Activated CD8-positive, alpha-beta T cell treated with anti-CD3 and anti-CD28 coated beads, Interleukin-2, amount 10 ng/mL, durations not matched to agents 7 days and 5 days (primary cell): ENCODE data around the gene UQCC3. TPM values are rescaled to one million over a fixed set of nuclear protein-coding genes. Genes with fewer than 3 reads are reported as not detected.

ENCODE experiments used
- ATAC-seq: fragments of 150-1000 bp; cut with Tn5 transposase; one replicate; pipeline ENCODE4 v1.10.0; 2021; ENCODE audit warnings: moderate library complexity
- CTCF ChIA-PET: fragments of 350-600 bp; sonication (Branson Sonifier 250); formaldehyde crosslinking; loops from one replicate; lab custom pipeline; 2021; ENCODE audit warnings: antibody characterized with exemption; lab: Charles Lee
- POLR2A ChIA-PET: fragments of 350-600 bp; sonication (Branson Sonifier 250); formaldehyde crosslinking; loops from one replicate; lab custom pipeline; 2021; ENCODE audit warnings: antibody characterized with exemption; lab: Charles Lee
- DNase-seq: peaks from one replicate; pipeline ENCODE4 v3.0.0-alpha.2; 2020
- H3K27ac Mint-ChIP-seq: one replicate; pipeline ENCODE4 v1.8.0; 2021; ENCODE audit warnings: mild to moderate bottlenecking, mixed read lengths
- H3K27me3 Mint-ChIP-seq: one replicate; pipeline ENCODE4 v1.8.0; 2021; ENCODE audit warnings: low read depth, mixed read lengths
- H3K36me3 Mint-ChIP-seq: one replicate; pipeline ENCODE4 v1.8.0; 2021; ENCODE audit warnings: low read depth, mixed read lengths
- H3K4me1 Mint-ChIP-seq: one replicate; pipeline ENCODE4 v1.8.0; 2021; ENCODE audit warnings: low read depth, mixed read lengths
- H3K4me3 Mint-ChIP-seq: one replicate; pipeline ENCODE4 v1.8.0; 2021; ENCODE audit warnings: mild to moderate bottlenecking, mixed read lengths
- H3K9me3 Mint-ChIP-seq: one replicate; pipeline ENCODE4 v1.8.0; 2022; ENCODE audit warnings: mixed read lengths; ENCODE audit not compliant: insufficient read depth
- total RNA-seq, 2 experiments: library from RNA; stranded (reverse); gene quantifications; one replicate each; pipeline ENCODE4 v1.2.3, GENCODE V29; 2021

UQCC3 gene, protein sequence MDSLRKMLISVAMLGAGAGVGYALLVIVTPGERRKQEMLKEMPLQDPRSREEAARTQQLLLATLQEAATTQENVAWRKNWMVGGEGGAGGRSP
- 1 to 10 TPM; 7.5 TPM for total RNA-seq

- ChIA-PET CTCF (interaction anchor here (0.9 to 3.5 kb wide), 10 partner anchors 9 to 115 kb away, joined by 3 to 13 read pairs (median 6); partner anchors contain the start of genes EML3, LRRN4CL, TAF6L and TUT1), POLR2A (interaction anchor here (0.6 to 6.0 kb wide), 34 partner anchors 9 to 214 kb away, joined by 3 to 39 read pairs (median 5); partner anchors contain the start of genes B3GAT3, BSCL2, EEF1G and EML3)
- Mint-ChIP-seq H3K36me3 (peaks cover 61% of the 10 kb centered on the region), H3K9me3 (no peaks in the 10 kb centered on the region), H3K4me1 (peaks cover 67% of the 10 kb centered on the region), H3K27me3 (no peaks in the 10 kb centered on the region), H3K4me3 (peak within 1 kb of the TSS; percentile 99), H3K27ac (peak within 1 kb of the TSS; percentile 99)
- peak; percentile 81 for DNase-seq
- ATAC-seq = peak; percentile 85
Measured at GRCh38 chr11:62671608-62672389, at the start of gene UQCC3, which contains the start of gene LBHD1. TSS of gene UQCC3 (plus strand) at chr11:62671673. CDS start at chr11:62671746, 73 bp downstream. TSS of gene LBHD1 (minus strand) at chr11:62672267. CDS start at chr11:62670031, 2,236 bp downstream.

- Mint-ChIP-seq H3K4me3 (peak overlapping the region; percentile 86), H3K9me3 (no peaks in the 10 kb centered on the region), H3K4me1 (peaks cover 29% of the 10 kb centered on the region), H3K27ac (peak overlapping the region; percentile 92), H3K36me3 (peaks cover 48% of the 10 kb centered on the region), H3K27me3 (no peaks in the 10 kb centered on the region)
- ATAC-seq (no peak), DNase-seq (no peak)
- POLR2A ChIA-PET = interaction anchor here (0.6 to 3.6 kb wide), 14 partner anchors 9 to 233 kb away, joined by 3 to 29 read pairs (median 9); partner anchors contain the start of genes C11orf98, CSKMT, EML3 and GANAB
- CTCF ChIA-PET = interaction anchor here (1.0 to 3.4 kb wide), 8 partner anchors 11 to 62 kb away, joined by 3 to 18 read pairs (median 3); partner anchors contain the start of genes C11orf98, CSKMT, EML3 and TUT1
Measured at GRCh38 chr11:62622476-62623089, 48.9 kb upstream of the UQCC3 start.

DNA sequence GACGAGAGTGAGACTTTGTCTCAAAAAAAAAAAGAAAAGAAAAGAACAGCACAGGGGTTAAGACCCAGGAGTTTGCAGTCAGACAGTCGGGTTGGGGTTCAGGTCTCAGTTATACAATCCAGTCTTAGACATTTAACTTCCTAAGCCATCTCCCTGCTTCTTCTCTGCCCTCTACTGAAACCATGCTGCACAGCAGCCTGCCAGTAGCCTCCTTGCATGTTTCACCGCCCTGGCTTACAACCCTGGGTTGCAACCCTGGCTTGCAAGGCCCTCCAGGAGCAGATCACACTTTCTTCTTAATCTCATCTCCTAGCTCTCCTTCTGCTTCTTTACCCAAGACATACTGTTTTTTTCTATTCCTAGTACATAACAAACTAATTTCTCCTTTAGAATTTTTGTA is 43.8 kb upstream of the UQCC3 start:
- Mint-ChIP-seq H3K27ac (no peak overlapping the region), H3K9me3 (no peaks in the 10 kb centered on the region), H3K4me3 (no peak overlapping the region), H3K36me3 (peaks cover 70% of the 10 kb centered on the region), H3K4me1 (peaks cover 2% of the 10 kb centered on the region), H3K27me3 (no peaks in the 10 kb centered on the region)
- ChIA-PET CTCF (interaction anchor here (1.5 to 1.8 kb wide), 3 partner anchors 16 to 67 kb away, joined by 3 to 4 read pairs (median 3); partner anchors contain the start of gene EML3), POLR2A (interaction anchor here (1.0 kb wide), 1 partner anchor 37 kb away, joined by 3 read pairs; the partner anchor contains the start of genes C11orf98 and CSKMT)
- DNase-seq = no peak
- ATAC-seq = peak; percentile 24

DNA sequence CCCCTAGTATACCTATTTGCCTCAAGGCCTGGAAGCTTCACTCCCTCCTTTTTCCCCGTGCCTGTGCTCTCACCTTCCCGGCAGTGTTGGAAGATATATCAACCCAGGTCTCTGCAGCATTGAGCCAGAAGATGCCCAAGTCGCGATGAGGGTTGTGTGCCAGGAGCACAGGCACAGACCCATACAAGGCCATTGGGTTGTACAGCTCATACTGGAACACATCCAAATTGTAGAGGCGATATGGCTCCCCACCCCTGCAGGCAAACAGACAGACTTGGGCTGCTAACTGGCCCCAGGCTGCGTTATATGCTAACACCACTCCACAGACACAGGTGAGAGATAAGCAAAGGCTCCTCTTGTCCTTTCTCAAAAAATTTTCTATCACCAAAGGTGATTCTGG is 39.0 kb upstream of the UQCC3 start:
- Mint-ChIP-seq H3K9me3 (no peaks in the 10 kb centered on the region), H3K4me1 (peaks cover 19% of the 10 kb centered on the region), H3K36me3 (peaks cover 83% of the 10 kb centered on the region), H3K27me3 (no peaks in the 10 kb centered on the region), H3K27ac (peak overlapping the region; percentile 13), H3K4me3 (no peak overlapping the region)
- no peak for DNase-seq
- no peak for ATAC-seq
- POLR2A ChIA-PET = no interaction called here
- CTCF ChIA-PET = no interaction called here

- Mint-ChIP-seq H3K27me3 (no peaks in the 10 kb centered on the region), H3K27ac (peak overlapping the region; percentile 34), H3K9me3 (no peaks in the 10 kb centered on the region), H3K4me1 (peaks cover 44% of the 10 kb centered on the region), H3K36me3 (peaks cover 52% of the 10 kb centered on the region), H3K4me3 (peak overlapping the region; percentile 45)
- ChIA-PET POLR2A (interaction anchor here (0.6 to 8.9 kb wide), 7 partner anchors 10 to 89 kb away, joined by 3 to 76 read pairs (median 4); partner anchors contain the start of genes C11orf98, CSKMT and TUT1), CTCF (interaction anchor here (0.6 to 1.2 kb wide), 4 partner anchors 9 to 188 kb away, joined by 3 to 4 read pairs (median 3); partner anchors contain the start of genes INTS5 and STX5)
- ATAC-seq = no peak
- no peak for DNase-seq
Measured at GRCh38 chr11:62644220-62644619, 27.3 kb upstream of the UQCC3 start.

DNA sequence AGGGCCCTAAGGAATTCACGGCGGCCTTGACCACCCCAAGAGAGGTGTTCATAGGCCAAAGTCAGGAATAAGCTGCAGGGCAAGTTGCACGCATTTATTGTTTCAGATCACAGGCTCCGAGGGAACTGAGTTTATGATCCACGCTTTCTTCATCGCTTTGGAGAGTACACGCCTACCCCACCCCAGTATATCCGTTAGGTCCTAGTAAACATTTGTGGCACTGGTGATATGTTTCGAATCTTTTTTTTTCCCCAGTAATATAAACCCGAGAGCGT is 25.9 kb upstream of the UQCC3 start:
- Mint-ChIP-seq H3K4me1 (peaks cover 36% of the 10 kb centered on the region), H3K36me3 (peaks cover 49% of the 10 kb centered on the region), H3K27me3 (no peaks in the 10 kb centered on the region), H3K9me3 (no peaks in the 10 kb centered on the region), H3K4me3 (peak overlapping the region; percentile 99), H3K27ac (peak overlapping the region; percentile 96)
- peak; percentile 1 for ATAC-seq
- no peak for DNase-seq
- POLR2A ChIA-PET = interaction anchor here (0.7 to 8.9 kb wide), 10 partner anchors 11 to 196 kb away, joined by 3 to 76 read pairs (median 6); partner anchors contain the start of genes B3GAT3, C11orf98, CSKMT and TMEM223
- CTCF ChIA-PET = interaction anchor here (0.7 to 1.6 kb wide), 3 partner anchors 54 to 250 kb away, joined by 3 to 10 read pairs (median 3); partner anchors contain the start of gene TUT1

- CTCF ChIA-PET = interaction anchor here (0.7 to 1.6 kb wide), 3 partner anchors 54 to 251 kb away, joined by 3 to 10 read pairs (median 3); partner anchors contain the start of gene TUT1
- Mint-ChIP-seq H3K9me3 (no peaks in the 10 kb centered on the region), H3K27me3 (no peaks in the 10 kb centered on the region), H3K4me1 (peaks cover 32% of the 10 kb centered on the region), H3K36me3 (peaks cover 46% of the 10 kb centered on the region), H3K4me3 (peak within 1 kb of the TSS; percentile 99), H3K27ac (peak within 1 kb of the TSS; percentile 96)
- POLR2A ChIA-PET = interaction anchor here (0.7 to 8.9 kb wide), 12 partner anchors 11 to 195 kb away, joined by 3 to 76 read pairs (median 5); partner anchors contain the start of genes B3GAT3, C11orf98, CSKMT and HNRNPUL2
- DNase-seq = peak; percentile 100
- ATAC-seq = peak; percentile 98
Measured at GRCh38 chr11:62645946-62646824, 25.3 kb upstream of the UQCC3 start, which contains the start of gene GANAB. TSS of gene GANAB (minus strand) at chr11:62646613. CDS start at chr11:62646599, 14 bp downstream.

- POLR2A ChIA-PET = interaction anchor here (1.0 to 8.9 kb wide), 9 partner anchors 10 to 194 kb away, joined by 3 to 76 read pairs (median 6); partner anchors contain the start of genes B3GAT3, C11orf98, CSKMT and HNRNPUL2
- Mint-ChIP-seq H3K9me3 (no peaks in the 10 kb centered on the region), H3K27me3 (no peaks in the 10 kb centered on the region), H3K4me3 (peak overlapping the region; percentile 99), H3K36me3 (peaks cover 44% of the 10 kb centered on the region), H3K4me1 (peaks cover 30% of the 10 kb centered on the region), H3K27ac (peak overlapping the region; percentile 96)
- ATAC-seq = peak; percentile 2
- CTCF ChIA-PET = interaction anchor here (1.6 kb wide), 1 partner anchor 55 kb away, joined by 10 read pairs; the partner anchor contains the start of gene TUT1
- DNase-seq = no peak
Measured at GRCh38 chr11:62646825-62647608, 24.5 kb upstream of the UQCC3 start.

DNA sequence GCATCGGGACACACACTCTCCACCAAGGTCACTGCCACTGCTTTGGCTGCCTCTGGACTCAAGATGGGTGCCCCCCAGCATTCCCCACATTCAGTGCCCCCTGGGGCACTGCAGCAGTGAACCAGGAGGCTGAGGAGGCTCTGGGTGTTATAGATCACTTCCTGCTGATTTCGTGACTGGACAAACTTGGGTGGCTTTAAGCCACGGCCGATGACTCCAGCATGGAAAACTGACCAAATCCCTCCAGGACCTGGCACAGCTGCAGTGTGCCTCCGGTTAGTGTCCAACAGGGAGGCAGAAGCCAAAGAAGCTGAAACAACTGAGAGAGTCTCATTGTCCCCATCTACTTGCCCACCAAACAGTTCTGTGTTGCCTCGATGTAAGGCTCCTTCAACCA is 23.9 kb upstream of the UQCC3 start:
- H3K36me3 Mint-ChIP-seq = peaks cover 46% of the 10 kb centered on the region
- no peak for ATAC-seq
- H3K4me1 Mint-ChIP-seq = peaks cover 34% of the 10 kb centered on the region
- ChIA-PET POLR2A (interaction anchor here (0.7 to 8.9 kb wide), 7 partner anchors 9 to 74 kb away, joined by 3 to 76 read pairs (median 9); partner anchors contain the start of genes C11orf98, CSKMT, LBHD1 and TUT1), CTCF (no interaction called here)
- peak overlapping the region; percentile 43 for H3K27ac Mint-ChIP-seq
- H3K27me3 Mint-ChIP-seq = no peaks in the 10 kb centered on the region
- no peak overlapping the region for H3K4me3 Mint-ChIP-seq
- H3K9me3 Mint-ChIP-seq = no peaks in the 10 kb centered on the region
- DNase-seq = no peak
